Measurements from ENCODE around the gene GSG1. TPM values are rescaled to one million over a fixed set of nuclear protein-coding genes. Genes with fewer than 3 reads are reported as not detected.

The GSG1 gene
- total RNA-seq, 2 donors from 2014 or later, result not detected

GRCh38 chr12:13112968-13113367, 9.5 kb upstream of the GSG1 start:
- no peaks in the 10 kb centered on the region for H3K9me3 ChIP-seq
- DNase-seq, result no peak
- H3K27me3 ChIP-seq, result no peaks in the 10 kb centered on the region
- intact Hi-C loops (cut with DNase I), result no loop called here
- H3K4me1 ChIP-seq, result no peaks in the 10 kb centered on the region
- no peak overlapping the region for H3K9ac ChIP-seq (ENCODE audit: low read depth in 2 of 2, low read length in 2 of 2)
- H3K4me3 ChIP-seq, result no peak overlapping the region
- H3K36me3 ChIP-seq, result no peaks in the 10 kb centered on the region
- no peak overlapping the region for H3K27ac ChIP-seq
- no peak for TF ChIP-seq CTCF (IDR thresholded peaks at IDR 0.05)

- Histone ChIP-seq H3K27me3 (no peaks in the 10 kb centered on the region), H3K36me3 (no peaks in the 10 kb centered on the region), H3K9ac (ENCODE audit: low read depth in 2 of 2, low read length in 2 of 2) (no peak overlapping the region), H3K9me3 (no peaks in the 10 kb centered on the region), H3K4me1 (peaks cover 12% of the 10 kb centered on the region), H3K4me3 (no peak overlapping the region), H3K27ac (no peak overlapping the region)
- TF ChIP-seq CTCF (IDR thresholded peaks at IDR 0.05), result no peak
- intact Hi-C loops (cut with DNase I), result no loop called here
- DNase-seq, result no peak
Measured at GRCh38 chr12:13106666-13107065, 3.2 kb upstream of the GSG1 start.

- Histone ChIP-seq H3K36me3 (no peaks in the 10 kb centered on the region), H3K9me3 (no peaks in the 10 kb centered on the region), H3K27me3 (no peaks in the 10 kb centered on the region), H3K9ac (ENCODE audit: low read depth in 2 of 2, low read length in 2 of 2) (no peak overlapping the region), H3K4me3 (no peak overlapping the region), H3K27ac (no peak overlapping the region), H3K4me1 (peaks cover 12% of the 10 kb centered on the region)
- DNase-seq, result no peak
- no peak for TF ChIP-seq CTCF (IDR thresholded peaks at IDR 0.05)
- intact Hi-C loops (cut with DNase I), result no loop called here
Measured at GRCh38 chr12:13105781-13106180, 2.3 kb upstream of the GSG1 start.

- Histone ChIP-seq H3K36me3 (no peaks in the 10 kb centered on the region), H3K4me1 (peaks cover 18% of the 10 kb centered on the region), H3K4me3 (no peak overlapping the region), H3K9me3 (no peaks in the 10 kb centered on the region), H3K27me3 (no peaks in the 10 kb centered on the region), H3K9ac (ENCODE audit: low read depth in 2 of 2, low read length in 2 of 2) (no peak overlapping the region), H3K27ac (no peak overlapping the region)
- intact Hi-C loops (cut with DNase I), result loop anchor here (5.0 kb wide), 1 partner anchor 93 kb away; the partner anchor contains the start of gene EMP1
- no peak for TF ChIP-seq CTCF (IDR thresholded peaks at IDR 0.05)
- no peak for DNase-seq
Measured at GRCh38 chr12:13104409-13104808, 942 bp upstream of the GSG1 start.

GRCh38 chr12:13102461-13103195, 839 bp downstream of the GSG1 start:
- peaks cover 24% of the 10 kb centered on the region for H3K4me1 ChIP-seq
- peak overlapping the region in 1 of 2 donors; percentile 69 for H3K9ac ChIP-seq (ENCODE audit: low read depth in 2 of 2, low read length in 2 of 2)
- peak overlapping the region; percentile 82 for H3K27ac ChIP-seq
- no peak for TF ChIP-seq CTCF (IDR thresholded peaks at IDR 0.05)
- H3K4me3 ChIP-seq, result no peak overlapping the region
- DNase-seq, result no peak
- no peaks in the 10 kb centered on the region for H3K9me3 ChIP-seq
- no peaks in the 10 kb centered on the region for H3K36me3 ChIP-seq
- intact Hi-C loops (cut with DNase I), result loop anchor here (5.0 kb wide), 1 partner anchor 95 kb away; the partner anchor contains the start of gene EMP1
- H3K27me3 ChIP-seq, result no peaks in the 10 kb centered on the region

Measured in colonic mucosa (tissue), 4 donors.